ENCODE data around the gene SLC1A1.

The SLC1A1 gene

DNA sequence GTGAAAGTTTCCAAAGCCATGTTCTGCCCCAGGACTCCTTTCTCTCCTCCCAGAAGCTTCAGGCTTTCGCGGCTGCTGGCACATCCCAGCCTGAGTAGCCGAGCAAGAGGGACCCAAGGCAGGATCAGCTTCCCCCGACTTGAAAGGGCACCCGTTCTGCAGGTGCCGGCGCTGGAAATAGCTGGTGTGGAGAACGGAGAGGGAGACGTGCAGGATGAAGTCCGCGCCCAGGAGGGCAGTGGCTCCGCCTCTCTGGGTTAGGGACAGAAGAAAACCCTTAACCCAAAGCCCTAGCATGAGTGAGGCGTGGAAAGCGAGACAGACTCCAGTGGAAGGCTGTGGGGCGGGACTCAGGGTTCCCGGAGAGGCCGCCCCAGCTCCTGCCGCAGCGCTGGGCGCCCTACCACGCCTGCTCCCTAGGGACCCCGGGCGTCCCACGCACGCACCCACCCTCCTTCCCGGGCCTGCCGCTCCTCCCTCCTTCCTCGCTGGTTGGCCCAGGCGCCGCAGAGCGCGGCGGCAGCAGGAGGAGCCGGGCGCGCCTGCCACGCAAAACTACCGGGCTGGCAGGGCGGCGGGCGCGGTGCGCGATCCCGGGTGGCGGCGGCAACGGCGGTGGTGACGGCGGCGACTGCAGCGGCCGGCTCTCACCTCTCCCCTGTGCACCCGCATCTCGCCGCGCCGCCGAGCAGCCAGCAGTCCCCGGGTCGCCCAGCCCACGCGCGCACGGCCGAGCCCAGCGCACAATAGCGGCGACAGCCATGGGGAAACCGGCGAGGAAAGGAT is at the start of gene SLC1A1:
SLC1A1 (plus strand) TSS at position 550 of the 786 bp plus-strand sequence; CDS start at position 762, 212 bp downstream.
- intact Hi-C loops (cut with DNase I) = loop anchor here (10.0 kb wide), 1 partner anchor 85 kb away; no protein-coding TSS in a partner anchor
- DNase-seq = peak; percentile 12 to 91 (median 75)

DNA sequence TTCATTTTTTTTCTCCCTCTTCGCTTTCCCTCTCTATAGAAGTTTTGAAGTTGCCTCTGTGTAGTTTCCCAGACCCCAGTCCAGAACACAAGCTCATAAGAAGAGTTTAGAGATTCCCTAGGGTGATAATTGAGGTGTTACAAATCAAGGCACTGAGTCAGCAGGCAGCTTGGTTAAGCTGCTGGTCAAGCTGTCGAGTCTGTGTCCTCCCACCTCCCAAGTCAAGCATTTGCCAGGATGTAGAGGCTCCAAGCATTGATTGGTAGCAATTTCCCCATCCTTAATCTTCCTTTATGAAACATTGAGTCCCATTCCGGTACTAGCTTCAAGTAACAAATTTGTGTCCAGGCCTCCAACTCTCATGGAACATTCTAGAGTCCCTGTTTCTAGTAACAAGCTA is 47.5 kb upstream of the SLC1A1 start:
- no peak for DNase-seq
- intact Hi-C loops (cut with DNase I) = no loop called here

DNA sequence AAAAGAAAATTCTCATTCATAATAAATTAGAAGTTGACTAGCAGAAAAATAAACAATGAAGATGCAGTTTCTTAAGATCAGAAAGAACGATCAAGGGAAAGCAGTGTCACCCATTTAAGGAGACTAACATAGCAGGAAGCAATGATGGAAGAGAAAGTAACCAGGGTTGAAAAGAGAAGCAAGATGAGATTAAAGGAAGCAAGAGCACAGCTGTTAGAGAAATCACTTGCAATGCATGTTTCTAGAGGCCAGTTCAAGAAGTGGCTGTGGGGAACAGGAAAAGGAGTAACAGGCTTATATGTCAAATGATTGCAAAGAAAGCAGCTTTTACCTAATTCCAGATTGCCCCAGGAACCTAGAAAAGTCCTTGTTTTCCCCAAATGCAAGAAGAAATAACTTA is 46.8 kb upstream of the SLC1A1 start:
- intact Hi-C loops (cut with DNase I) = no loop called here
- DNase-seq = no peak

- intact Hi-C loops (cut with DNase I) = no loop called here
- DNase-seq = no peak
Observed at GRCh38 chr9:4461437-4461836, 28.8 kb upstream of the SLC1A1 start.

DNA sequence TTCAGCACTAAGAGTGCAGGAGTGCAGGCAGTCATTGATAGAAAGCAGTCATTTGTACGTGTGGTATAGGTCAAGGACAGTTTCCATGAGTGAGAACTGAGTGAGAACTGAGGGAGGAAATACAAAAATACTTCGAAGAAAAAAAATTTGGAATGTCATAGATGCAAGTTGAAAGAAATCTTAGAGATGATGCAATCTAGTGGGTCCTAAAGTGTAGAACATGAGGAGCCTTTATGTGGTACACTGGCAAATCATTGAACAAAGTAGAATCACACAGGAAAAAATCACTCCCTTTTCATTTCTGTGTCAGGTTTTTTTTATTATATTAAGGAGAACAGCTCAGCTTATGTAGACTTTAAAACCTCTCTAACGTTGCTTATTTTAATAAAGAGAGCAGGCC is 26.4 kb upstream of the SLC1A1 start:
- intact Hi-C loops (cut with DNase I) = no loop called here
- no peak for DNase-seq

GRCh38 chr9:4464911-4465513 is 25.3 kb upstream of the SLC1A1 start:
- intact Hi-C loops (cut with DNase I) = no loop called here
- no peak for DNase-seq

DNA sequence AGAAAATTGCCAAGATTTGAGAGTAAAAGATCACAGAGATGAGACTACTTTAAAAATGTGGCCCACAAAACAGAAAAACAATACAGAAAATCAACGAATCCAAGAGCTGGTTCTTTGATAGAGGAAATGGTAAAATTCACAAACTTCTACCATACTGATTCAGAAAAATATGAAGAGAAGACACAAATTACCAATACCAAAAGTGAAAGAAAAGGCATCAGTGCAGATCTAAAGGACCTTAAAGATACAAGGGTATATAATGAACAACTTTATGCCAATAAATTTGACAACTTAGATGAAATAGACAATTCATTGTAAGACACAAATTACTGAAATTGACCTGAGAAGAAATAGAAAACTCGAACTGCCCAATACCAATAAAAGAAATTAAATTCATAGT is 24.4 kb upstream of the SLC1A1 start:
- no peak for DNase-seq

GRCh38 chr9:4475301-4475700 is 15.0 kb upstream of the SLC1A1 start:
- intact Hi-C loops (cut with DNase I) = no loop called here
- DNase-seq = no peak

More for the DNA sequence above, 24.4 kb upstream of the SLC1A1 start:
- intact Hi-C loops (cut with DNase I) = no loop called here

- DNase-seq = no peak
- intact Hi-C loops (cut with DNase I) = no loop called here
Observed at GRCh38 chr9:4486176-4486575, 4.1 kb upstream of the SLC1A1 start.

DNA sequence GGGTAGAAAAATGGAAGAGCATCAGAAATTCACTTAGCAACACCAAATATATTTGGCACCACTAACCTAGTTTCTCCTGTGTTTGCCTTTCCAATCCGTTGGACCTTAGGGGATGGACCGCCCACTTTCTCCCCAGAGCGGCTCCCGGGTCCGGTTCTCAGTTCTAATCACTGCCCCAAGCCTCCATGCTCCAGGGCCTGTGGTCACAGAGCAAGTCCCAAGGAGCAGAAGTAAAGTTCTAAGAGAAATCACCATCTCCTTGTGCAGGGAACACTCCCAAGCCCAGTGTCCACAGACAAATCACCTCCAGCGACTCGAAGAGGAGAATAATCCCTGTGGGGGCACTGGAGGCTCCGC is 728 bp upstream of the SLC1A1 start:
- DNase-seq = peak in 1 of 42 donors; percentile 7
- intact Hi-C loops (cut with DNase I) = no loop called here

DNA sequence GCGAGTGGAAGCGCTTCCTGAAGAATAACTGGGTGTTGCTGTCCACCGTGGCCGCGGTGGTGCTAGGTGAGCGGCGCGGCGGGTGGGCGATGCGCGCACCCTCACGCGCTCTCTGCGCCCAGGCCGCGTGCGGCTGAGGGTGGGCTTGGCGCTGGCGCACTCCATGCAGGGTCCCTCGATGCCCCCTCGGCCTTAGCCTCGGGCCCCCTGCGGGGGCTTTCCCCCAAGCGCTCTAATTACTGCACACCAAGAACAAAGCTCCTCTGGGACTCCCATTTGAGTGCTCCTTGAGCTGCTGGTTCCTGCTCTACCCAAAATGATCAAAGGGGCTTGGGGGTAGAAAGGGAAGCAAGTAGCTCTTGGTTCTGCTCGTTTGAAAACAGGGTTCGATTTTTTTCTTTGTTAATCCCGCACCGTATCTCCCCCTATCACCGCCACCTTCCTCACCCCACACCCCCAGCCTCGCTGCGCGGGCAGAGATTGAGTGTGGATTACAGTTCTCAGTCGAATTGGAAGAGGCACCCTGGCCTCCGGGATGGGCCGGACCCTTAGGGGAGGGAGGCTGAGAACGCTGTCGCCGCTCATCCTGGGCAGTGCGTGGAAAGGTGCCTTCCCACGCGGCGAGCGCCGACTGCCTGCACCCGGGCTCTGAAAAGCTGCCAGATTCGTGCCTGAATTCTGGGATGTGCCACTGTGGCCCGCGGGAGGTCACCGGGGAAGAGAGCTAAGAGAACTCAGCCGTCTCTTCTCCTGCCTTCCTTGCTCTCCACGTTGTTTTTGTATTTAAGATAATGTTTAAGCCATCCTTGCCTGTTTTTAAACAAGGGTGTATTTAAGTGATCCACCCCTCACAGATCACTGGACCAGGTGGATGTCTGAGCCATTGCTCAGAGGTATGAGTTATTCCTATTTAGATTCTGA is 697 bp downstream of the SLC1A1 start:
- intact Hi-C loops (cut with DNase I) = loop anchor here (10.0 kb wide), 1 partner anchor 86 kb away; no protein-coding TSS in a partner anchor
- DNase-seq = peak in 38 of 42 donors; percentile 8 to 69 (median 37)

DNA sequence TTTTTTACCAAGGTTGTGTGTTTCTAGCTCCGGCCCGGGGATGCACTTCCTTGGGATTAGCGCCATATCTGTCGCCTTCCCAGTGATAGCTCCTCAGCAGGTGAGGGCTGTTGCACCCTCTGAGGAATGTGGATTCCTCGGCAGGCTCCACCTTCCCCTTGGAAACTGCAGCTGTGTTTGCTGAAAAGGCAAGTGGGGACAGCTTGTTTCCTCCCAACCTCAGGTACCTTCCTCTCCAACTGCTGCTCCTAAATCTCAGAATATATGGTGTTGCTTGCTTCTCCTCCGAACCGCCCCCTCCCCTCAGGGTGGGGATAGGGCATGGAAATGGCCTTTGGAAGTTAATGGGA is 1.3 kb downstream of the SLC1A1 start:
- DNase-seq = peak in 35 of 42 donors; percentile 5 to 76 (median 46)
- intact Hi-C loops (cut with DNase I) = loop anchor here (10.0 kb wide), 1 partner anchor 87 kb away; no protein-coding TSS in a partner anchor

GRCh38 chr9:4494332-4494731 is 4.1 kb downstream of the SLC1A1 start:
- no peak for DNase-seq
- intact Hi-C loops (cut with DNase I) = loop anchor here (10.0 kb wide), 1 partner anchor 90 kb away; no protein-coding TSS in a partner anchor

DNA sequence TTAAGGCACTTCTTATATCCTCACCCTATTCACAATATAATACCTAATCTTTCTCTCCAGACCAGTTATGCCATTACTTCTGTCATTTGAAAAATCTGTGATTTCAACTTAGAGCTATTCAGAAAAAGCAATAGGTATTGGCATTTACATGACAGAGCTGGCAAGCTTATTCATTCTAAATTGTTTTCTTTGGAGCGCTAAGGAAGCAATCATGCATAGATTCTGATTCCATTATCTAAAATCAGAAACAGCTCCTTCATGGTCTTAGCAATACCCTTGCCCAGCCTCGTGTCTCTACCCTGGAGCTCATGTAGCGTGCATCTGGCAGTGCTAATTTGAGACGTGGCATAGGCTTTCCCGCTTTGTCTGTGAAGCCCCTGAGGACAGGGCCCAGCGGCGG is 4.5 kb downstream of the SLC1A1 start:
- intact Hi-C loops (cut with DNase I) = loop anchor here (10.0 kb wide), 1 partner anchor 90 kb away; no protein-coding TSS in a partner anchor
- DNase-seq = no peak

DNA sequence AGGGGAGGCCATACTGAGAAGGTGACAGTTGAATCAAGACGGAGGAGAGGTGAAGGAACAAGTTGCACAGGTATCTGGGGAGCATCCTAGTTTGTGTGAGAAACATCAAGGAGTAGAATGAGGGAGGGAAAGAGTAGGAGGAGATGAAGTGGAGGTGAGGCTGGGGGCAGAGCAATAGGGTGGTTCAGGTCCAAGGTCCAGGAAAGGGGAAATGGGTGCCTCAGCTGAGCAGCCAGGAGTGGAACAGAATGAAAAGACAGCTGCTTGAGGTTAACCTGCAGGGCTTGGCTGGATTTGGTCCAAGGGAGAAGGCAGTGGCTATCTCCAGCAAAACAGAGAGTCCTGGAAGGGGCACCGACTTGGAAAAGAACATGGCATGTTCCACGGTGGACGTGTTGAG is 5.3 kb downstream of the SLC1A1 start:
- intact Hi-C loops (cut with DNase I) = loop anchor here (10.0 kb wide), 1 partner anchor 91 kb away; no protein-coding TSS in a partner anchor
- DNase-seq = no peak

DNA sequence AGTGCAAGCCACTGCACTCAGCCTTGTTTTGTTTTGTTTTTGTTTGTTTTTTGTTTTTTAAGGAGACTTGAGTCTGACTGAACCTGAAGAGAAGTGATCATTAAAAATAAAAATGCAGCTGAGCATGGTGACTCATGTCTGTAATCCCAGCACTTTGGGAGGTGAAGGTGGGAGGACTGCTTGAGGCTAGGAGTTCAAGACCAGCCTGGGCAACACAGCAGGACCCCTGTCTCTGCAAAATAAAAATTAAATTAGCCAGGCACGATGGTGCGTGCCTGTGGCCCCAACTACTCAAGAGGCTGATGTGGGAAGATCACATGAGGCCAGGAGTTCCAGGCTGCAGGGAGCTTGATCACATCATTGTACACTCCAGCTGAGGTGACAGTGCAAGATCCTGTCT is 6.2 kb downstream of the SLC1A1 start:
- DNase-seq = no peak
- intact Hi-C loops (cut with DNase I) = loop anchor here (10.0 kb wide), 1 partner anchor 92 kb away; no protein-coding TSS in a partner anchor

- intact Hi-C loops (cut with DNase I) = loop anchor here (10.0 kb wide), 1 partner anchor 93 kb away; no protein-coding TSS in a partner anchor
- no peak for DNase-seq
Observed at GRCh38 chr9:4497395-4497794, 7.1 kb downstream of the SLC1A1 start.

DNA sequence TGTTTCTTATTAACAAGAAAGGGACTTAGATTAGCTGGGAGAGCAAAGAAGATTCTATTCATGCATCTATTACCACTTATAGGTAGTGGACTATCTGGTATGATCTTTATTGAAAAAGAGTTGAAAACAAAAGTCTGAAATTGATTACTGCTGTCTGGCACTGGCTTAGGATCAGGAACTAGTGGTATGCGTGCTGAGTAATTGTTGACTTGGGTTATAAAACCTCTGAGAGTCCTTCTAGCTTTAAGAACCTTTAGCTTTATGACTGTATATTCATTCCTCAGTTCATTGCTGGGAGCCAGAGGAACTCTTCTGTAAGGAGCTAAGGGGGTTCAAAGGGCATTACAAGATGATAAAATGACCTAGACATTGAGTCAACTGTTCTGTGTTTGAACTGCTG is 7.6 kb downstream of the SLC1A1 start:
- intact Hi-C loops (cut with DNase I) = loop anchor here (10.0 kb wide), 1 partner anchor 93 kb away; no protein-coding TSS in a partner anchor
- no peak for DNase-seq

DNA sequence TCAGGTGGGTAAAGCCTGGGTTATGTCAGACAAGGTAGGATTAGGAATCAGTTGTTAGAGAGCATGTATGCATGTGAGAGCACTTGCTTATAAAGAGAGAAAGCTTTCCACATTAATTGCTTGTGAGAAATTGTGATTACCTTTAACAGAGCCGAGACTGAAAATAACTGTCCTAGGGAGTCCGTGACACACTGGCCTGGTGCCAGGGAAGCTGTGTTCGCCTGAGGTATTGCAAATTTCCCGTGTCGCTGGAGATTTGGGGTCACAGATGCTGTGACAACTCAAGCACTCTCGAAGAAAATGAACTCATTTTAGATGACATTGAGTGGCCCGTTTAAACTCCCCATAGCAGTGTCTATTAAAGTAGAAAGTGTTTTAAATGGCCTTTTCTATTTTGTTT is 9.6 kb downstream of the SLC1A1 start:
- intact Hi-C loops (cut with DNase I) = loop anchor here (10.0 kb wide), 1 partner anchor 95 kb away; no protein-coding TSS in a partner anchor
- peak in 2 of 42 donors; percentile 36 to 49 for DNase-seq

Data from head of caudate nucleus (tissue), 42 donors.